Heart left ventricle (tissue), 16 donors: ENCODE results near the gene CFHR2. TPM values are rescaled to one million over a fixed set of nuclear protein-coding genes. Genes with fewer than 3 reads are reported as not detected.
"Not testable (repeated sequence)": the region's sequence is repeated elsewhere in the genome, so short reads cannot be mapped to it uniquely, and the experiment has no call there.

Source experiments
- ATAC-seq, 4 donors: fragments of 200-7000 bp; cut with Tn5 transposase; one replicate each; pipeline ENCODE4 v1.9.1; 2020 to 2022; ENCODE audit warnings: moderate library complexity in 4 of 4, mild to moderate bottlenecking in 3 of 4, moderate number of reproducible peaks in 1 of 4
- DNase-seq, 5 donors: peaks; one replicate each; pipeline ENCODE4 v3.0.0-alpha.2; 2020
- H3K27ac ChIP-seq, 12 donors: fragments of 200-600 bp; sonication (generic) in 4 of 12; one replicate each; pipeline versions ENCODE4 v1.5.0 to v1.8.0; 2016 to 2022; ENCODE audit warnings: mild to moderate bottlenecking in 2 of 12
- H3K27me3 ChIP-seq, 9 donors: fragments of 200-600 bp; sonication (generic) in 2 of 9; one replicate each; pipeline versions ENCODE4 v1.5.1 to v1.8.0; 2016 to 2022; ENCODE audit warnings: mild to moderate bottlenecking in 3 of 9
- H3K36me3 ChIP-seq, 9 donors: fragments of 200-600 bp; sonication (generic) in 2 of 9; one replicate each; pipeline versions ENCODE4 v1.5.0 to v1.8.0; 2018 to 2022; ENCODE audit warnings: mild to moderate bottlenecking in 2 of 9
- H3K4me1 ChIP-seq, 12 donors: fragments of 200-600 bp; sonication (generic) in 4 of 12; one replicate each; pipeline versions ENCODE4 v1.5.0 to v1.8.0; 2016 to 2022; ENCODE audit warnings: mild to moderate bottlenecking in 3 of 12
- H3K4me3 ChIP-seq, 12 donors: fragments of 200-600 bp; sonication (generic) in 4 of 12; one replicate each; pipeline versions ENCODE4 v1.5.0 to v1.8.0; 2017 to 2022; ENCODE audit warnings: mild to moderate bottlenecking in 9 of 12, moderate library complexity in 4 of 12
- H3K9me3 ChIP-seq, 12 donors: fragments of 200-600 bp; sonication (generic) in 4 of 12; one replicate each; pipeline versions ENCODE4 v1.5.0 to v1.8.0; 2016 to 2022; ENCODE audit warnings: mild to moderate bottlenecking in 1 of 12
- CTCF ChIP-seq, 12 donors: fragments of 200-600 bp; sonication (generic) in 4 of 12; IDR thresholded peaks; one replicate each; pipeline versions ENCODE4 v1.5.0 to v1.8.0; 2018 to 2022; ENCODE audit warnings: antibody characterized with exemption in 12 of 12, mild to moderate bottlenecking in 5 of 12
- POLR2A ChIP-seq, 2 donors: fragments of 450-650 bp; IDR thresholded peaks; one replicate each; pipeline ENCODE4 v1.6.1; 2017; ENCODE audit warnings: antibody characterized with exemption in 2 of 2, mild to moderate bottlenecking in 2 of 2, moderate library complexity in 2 of 2
- WGBS, 4 donors: extraction: QIAGEN DNeasy Blood & Tissue Kit in 2 of 4; methylation state at CpG; one replicate each; pipeline versions ENCODE4 v1.1.5 to v1.1.7; 2013 to 2018; 5-methylcytosine and 5-hydroxymethylcytosine counted together
- intact Hi-C, 10 donors: fragments of 100-400 bp; cut with DNase I; formaldehyde crosslinking; loops; one replicate each; pipeline versions ENCODE4 v1.11.1 to v1.14.2; 2022
- polyA plus RNA-seq, 2 donors: library from polyadenylated mRNA; stranded (reverse); fragments of 200-250 nt; gene quantifications; one replicate each; pipeline ENCODE4 v1.2.3, GENCODE V29; 2013
- total RNA-seq, 9 donors: library from RNA; depleted of rRNA in 2 of 9; stranded (reverse); fragments of >200 nt in 2 of 9; fragmentation: NEBNext Ultra II Directional in 3 of 9; extraction: Animal tissue kit (Norgen Biotek cat#: 25700) in 3 of 9; gene quantifications; one replicate each; pipeline versions ENCODE4 v1.1.0 to v1.2.4, GENCODE V29; 2016 to 2023
- donor health status: ischemic (EF 13 %, LVEDD 7.1; RV severe dilation, severe dysfunction).
- donor health status: healthy with polysubstance abuse.
- donor health status: DM: no; HTN: yes; CAD: no.
- donor health status: DM: no; HTN: no; CAD: no.
- donor health status: ischemic (EF 25% LVEDD 6.9; RV normal size, moderate dysfunction).
- donor health status: ischemic (EF 25% LVEDD 5.7; RV mildly dilated, moderate dysfunction).
- donor health status: healthy.
- donor health status: DM: yes; HTN: yes; CAD: no.
- donor health status: ischemic (EF 35%, LVEDD 5.7; RV mildly dilated, moderate dysfunction).
- donor health status: nonischemic (EF 11% LVEDD 7.7; RV severe dilation, severe dysfunction).
- donor health status: DM: yes; HTN: yes; CAD: no.
- donor health status: PGD.
- donor health status: ischemic (EF 29% LVEDD 5.4; RV normal size, mild dysfunction).
- donor health status: nonischemic (EF 23%, LVEDD 6.1; RV moderate dilation, normal function).

The CFHR2 gene
- total and polyA plus RNA-seq, 11 donors, result not detected

GRCh38 chr1:196932853-196933252 lies 10.7 kb upstream of the CFHR2 start:
- H3K4me1 ChIP-seq, H3K27ac ChIP-seq, ATAC-seq, H3K9me3 ChIP-seq, DNase-seq, H3K36me3 ChIP-seq, intact Hi-C loops, H3K27me3 ChIP-seq, H3K4me3 ChIP-seq: not testable (repeated sequence)
- WGBS, 4 donors, result 79 to 88% (median 84%) methylated on average over 2 of the region's 2 CpGs

- intact Hi-C loops, result no loop called here
- Histone ChIP-seq H3K4me1 (no peaks in the 10 kb centered on the region), H3K36me3 (no peaks in the 10 kb centered on the region), H3K4me3 (no peak overlapping the region), H3K9me3 (no peaks in the 10 kb centered on the region), H3K27me3 (no peaks in the 10 kb centered on the region), H3K27ac (no peak overlapping the region)
- 88 to 92% (median 91%) methylated on average over 25 to 32 of the region's 32 CpGs for WGBS, 4 donors
- no peak for TF ChIP-seq POLR2A (IDR thresholded peaks at IDR 0.05)
- TF ChIP-seq CTCF (IDR thresholded peaks at IDR 0.05), result no peak
- DNase-seq, result peak in 1 of 5 donors; percentile 48
- ATAC-seq, result peak in 1 of 4 donors; percentile 29
Observed at GRCh38 chr1:196933531-196934189, 9.9 kb upstream of the CFHR2 start.

GRCh38 chr1:196941474-196941873 lies 2.1 kb upstream of the CFHR2 start:
- H3K36me3 ChIP-seq, H3K27ac ChIP-seq, DNase-seq, H3K4me3 ChIP-seq, H3K27me3 ChIP-seq, H3K4me1 ChIP-seq, intact Hi-C loops, ATAC-seq, H3K9me3 ChIP-seq: not testable (repeated sequence)
- 67 to 79% (median 71%) methylated on average over 6 of the region's 6 CpGs for WGBS, 4 donors

GRCh38 chr1:196951711-196952394 lies 8.3 kb downstream of the CFHR2 start:
- 61 to 78% (median 66%) methylated on average over 2 of the region's 2 CpGs for WGBS, 4 donors
- DNase-seq (no peak), ATAC-seq (no peak)
- no peaks in the 10 kb centered on the region for H3K36me3 ChIP-seq
- no peaks in the 10 kb centered on the region for H3K4me1 ChIP-seq
- TF ChIP-seq CTCF (IDR thresholded peaks at IDR 0.05) (no peak), POLR2A (IDR thresholded peaks at IDR 0.05) (no peak)
- intact Hi-C loops, result no loop called here
- H3K9me3 ChIP-seq, result peaks cover 0 to 6% (median 0%) of the 10 kb centered on the region in 12 donors
- H3K27me3 ChIP-seq, result no peaks in the 10 kb centered on the region
- H3K4me3 ChIP-seq, result no peak overlapping the region
- H3K27ac ChIP-seq, result no peak overlapping the region

- WGBS, 4 donors, result 52 to 77% (median 64%) methylated on average over 2 of the region's 2 CpGs
- H3K27ac ChIP-seq, result no peak overlapping the region
- no peak overlapping the region for H3K4me3 ChIP-seq
- no peaks in the 10 kb centered on the region for H3K27me3 ChIP-seq
- intact Hi-C loops, result no loop called here
- ATAC-seq, result no peak
- TF ChIP-seq CTCF (IDR thresholded peaks at IDR 0.05), result no peak
- no peak for TF ChIP-seq POLR2A (IDR thresholded peaks at IDR 0.05)
- H3K9me3 ChIP-seq, result peaks cover 0 to 6% (median 0%) of the 10 kb centered on the region in 12 donors
- H3K36me3 ChIP-seq, result no peaks in the 10 kb centered on the region
- no peak for DNase-seq
- no peaks in the 10 kb centered on the region for H3K4me1 ChIP-seq
Observed at GRCh38 chr1:196954778-196955177, 11.2 kb downstream of the CFHR2 start.
